Measurements from ENCODE around the gene SSU72.

The SSU72 gene

DNA sequence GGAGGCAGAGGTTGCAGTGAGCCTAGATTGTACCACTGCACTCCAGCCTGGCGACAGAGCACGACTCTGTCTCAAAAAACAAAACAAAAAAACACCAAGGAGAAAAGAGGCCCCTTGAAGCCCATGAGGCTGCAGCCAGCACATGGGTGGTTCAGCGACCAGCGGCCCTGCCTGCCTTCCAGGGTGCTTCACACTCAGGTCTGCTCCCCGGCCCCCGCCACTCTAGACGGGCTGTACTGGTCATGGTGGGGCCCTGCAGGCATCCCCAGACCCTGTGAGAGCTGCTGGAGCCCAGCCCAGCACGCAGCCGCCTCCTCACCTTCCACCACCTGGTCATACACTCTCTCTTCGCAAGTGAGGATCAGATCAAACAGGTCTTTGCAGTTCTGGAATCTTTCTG is 30.1 kb downstream of the SSU72 start:
- in situ Hi-C loops (cut with MboI; ENCODE audit: low pct_unique_long_range_greater_than_20kb, low sequenced_read_pairs, unreplicated experiment), result no loop called here
- TF ChIP-seq, protein P1, sequence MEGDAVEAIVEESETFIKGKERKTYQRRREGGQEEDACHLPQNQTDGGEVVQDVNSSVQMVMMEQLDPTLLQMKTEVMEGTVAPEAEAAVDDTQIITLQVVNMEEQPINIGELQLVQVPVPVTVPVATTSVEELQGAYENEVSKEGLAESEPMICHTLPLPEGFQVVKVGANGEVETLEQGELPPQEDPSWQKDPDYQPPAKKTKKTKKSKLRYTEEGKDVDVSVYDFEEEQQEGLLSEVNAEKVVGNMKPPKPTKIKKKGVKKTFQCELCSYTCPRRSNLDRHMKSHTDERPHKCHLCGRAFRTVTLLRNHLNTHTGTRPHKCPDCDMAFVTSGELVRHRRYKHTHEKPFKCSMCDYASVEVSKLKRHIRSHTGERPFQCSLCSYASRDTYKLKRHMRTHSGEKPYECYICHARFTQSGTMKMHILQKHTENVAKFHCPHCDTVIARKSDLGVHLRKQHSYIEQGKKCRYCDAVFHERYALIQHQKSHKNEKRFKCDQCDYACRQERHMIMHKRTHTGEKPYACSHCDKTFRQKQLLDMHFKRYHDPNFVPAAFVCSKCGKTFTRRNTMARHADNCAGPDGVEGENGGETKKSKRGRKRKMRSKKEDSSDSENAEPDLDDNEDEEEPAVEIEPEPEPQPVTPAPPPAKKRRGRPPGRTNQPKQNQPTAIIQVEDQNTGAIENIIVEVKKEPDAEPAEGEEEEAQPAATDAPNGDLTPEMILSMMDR (IDR thresholded peaks at IDR 0.05; ENCODE audit: extremely low read depth, insufficient read depth, missing control alignments), result no peak
- no peak for DNase-seq (ENCODE audit: low spot score)

DNA sequence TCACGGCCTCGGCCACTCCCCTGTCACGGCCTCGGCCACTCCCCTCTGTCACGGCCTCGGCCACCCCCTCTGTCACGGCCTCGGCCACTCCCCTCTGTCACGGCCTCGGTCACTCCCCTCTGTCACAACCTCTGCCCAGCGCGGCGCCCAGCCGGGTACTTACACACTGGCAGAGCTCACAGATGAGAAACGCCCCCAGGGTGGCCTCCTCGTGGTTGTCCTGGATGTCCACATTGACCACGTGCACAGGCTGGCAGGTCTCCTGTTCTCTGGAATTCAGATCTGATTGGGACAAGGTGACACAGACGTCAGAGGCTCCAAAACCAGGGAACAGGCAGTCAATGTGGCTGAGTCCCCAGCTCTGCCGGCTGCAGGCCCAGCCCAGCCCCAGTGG is 31.0 kb downstream of the SSU72 start:
- in situ Hi-C loops (cut with MboI; ENCODE audit: low pct_unique_long_range_greater_than_20kb, low sequenced_read_pairs, unreplicated experiment), result no loop called here
- no peak for DNase-seq (ENCODE audit: low spot score)
- TF ChIP-seq, protein P1 (IDR thresholded peaks at IDR 0.05; ENCODE audit: extremely low read depth, insufficient read depth, missing control alignments), result no peak

DNA sequence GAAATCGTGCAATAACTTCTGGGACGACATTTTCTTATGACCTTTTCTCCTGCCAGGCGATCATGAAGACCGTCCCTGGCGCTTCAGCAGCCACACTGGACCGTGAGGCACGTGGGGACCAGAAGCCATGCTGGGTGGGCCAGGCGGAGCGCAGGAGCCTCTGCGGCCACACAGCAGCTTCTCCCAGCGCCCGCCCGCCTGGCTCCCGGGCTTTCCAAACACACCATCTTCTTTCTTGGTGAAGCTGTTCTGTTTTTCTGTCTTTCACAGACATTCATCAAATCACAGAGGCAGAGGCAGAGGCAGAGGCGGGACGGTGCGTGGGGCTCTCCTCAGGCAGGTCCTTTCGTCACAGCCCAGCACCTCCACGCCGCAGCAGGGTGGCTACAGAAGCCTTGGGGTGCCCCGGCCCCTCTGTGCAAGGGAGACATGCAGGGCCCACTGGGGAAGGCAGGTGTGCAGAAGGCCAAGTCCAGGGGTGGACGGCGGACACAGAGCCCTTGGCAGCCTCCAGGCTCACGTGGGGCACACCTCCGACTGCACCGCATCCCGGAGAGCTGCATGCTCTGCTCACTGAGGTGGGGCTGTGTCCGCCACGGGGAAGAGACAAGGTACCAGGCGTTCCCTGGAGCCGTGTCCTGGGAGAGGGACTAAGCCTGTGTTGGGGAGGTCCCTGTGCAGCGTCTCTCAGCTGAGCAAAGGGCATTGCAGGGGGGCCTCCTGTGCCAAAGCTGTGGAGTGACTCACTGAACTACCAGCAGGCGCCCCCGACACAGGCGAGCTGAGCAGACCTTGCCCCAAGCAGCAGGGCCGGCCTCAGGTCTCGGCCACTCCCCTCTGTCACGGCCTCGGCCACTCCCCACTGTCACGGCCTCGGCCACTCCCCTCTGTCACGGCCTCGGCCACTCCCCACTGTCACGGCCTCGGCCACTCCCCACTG is 31.6 kb downstream of the SSU72 start:
- in situ Hi-C loops (cut with MboI; ENCODE audit: low pct_unique_long_range_greater_than_20kb, low sequenced_read_pairs, unreplicated experiment), result no loop called here
- DNase-seq (ENCODE audit: low spot score), result no peak
- TF ChIP-seq, protein P1 (IDR thresholded peaks at IDR 0.05; ENCODE audit: extremely low read depth, insufficient read depth, missing control alignments), result no peak

DNA sequence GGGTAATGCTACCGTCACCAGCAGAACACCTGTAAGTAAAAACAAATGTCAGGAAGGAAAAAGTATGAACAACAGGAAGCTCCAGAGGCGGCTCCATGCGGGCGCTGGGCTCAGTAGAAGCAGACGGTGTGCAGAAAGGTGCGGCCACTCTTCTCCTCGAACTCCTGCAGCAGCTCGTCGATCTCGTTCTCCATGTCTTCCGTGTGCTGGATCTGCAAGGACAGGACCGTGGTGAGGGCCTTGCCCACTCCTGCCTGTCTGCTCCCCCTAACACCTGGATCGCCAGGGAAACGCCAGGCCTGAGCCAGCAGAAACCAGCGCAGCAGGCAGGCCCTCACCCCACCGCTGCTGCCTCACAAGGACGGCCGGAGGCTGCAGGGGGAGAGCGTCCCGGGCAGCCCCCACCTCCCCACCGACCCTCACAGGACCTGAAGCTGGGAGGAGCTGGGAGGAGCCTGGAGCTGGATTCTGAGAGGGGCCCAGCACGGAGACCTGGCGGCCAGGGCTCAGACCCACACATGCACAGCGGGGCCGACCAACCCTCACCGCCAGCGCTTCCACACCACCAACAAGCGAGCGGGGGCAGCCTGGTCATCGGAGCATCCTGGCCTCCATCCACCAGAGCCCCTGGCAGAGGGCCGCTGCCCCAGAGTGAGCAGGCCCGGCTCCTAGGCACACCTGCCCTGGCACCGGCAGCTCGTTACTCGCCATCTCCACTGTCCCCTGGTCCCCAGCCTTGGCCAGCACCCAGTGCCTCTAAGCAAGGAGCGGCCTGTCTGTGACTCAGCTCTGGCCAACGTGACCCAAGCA is 32.5 kb downstream of the SSU72 start:
- TF ChIP-seq, protein P1 (IDR thresholded peaks at IDR 0.05; ENCODE audit: extremely low read depth, insufficient read depth, missing control alignments), result no peak
- DNase-seq (ENCODE audit: low spot score), result no peak
- in situ Hi-C loops (cut with MboI; ENCODE audit: low pct_unique_long_range_greater_than_20kb, low sequenced_read_pairs, unreplicated experiment), result no loop called here

DNA sequence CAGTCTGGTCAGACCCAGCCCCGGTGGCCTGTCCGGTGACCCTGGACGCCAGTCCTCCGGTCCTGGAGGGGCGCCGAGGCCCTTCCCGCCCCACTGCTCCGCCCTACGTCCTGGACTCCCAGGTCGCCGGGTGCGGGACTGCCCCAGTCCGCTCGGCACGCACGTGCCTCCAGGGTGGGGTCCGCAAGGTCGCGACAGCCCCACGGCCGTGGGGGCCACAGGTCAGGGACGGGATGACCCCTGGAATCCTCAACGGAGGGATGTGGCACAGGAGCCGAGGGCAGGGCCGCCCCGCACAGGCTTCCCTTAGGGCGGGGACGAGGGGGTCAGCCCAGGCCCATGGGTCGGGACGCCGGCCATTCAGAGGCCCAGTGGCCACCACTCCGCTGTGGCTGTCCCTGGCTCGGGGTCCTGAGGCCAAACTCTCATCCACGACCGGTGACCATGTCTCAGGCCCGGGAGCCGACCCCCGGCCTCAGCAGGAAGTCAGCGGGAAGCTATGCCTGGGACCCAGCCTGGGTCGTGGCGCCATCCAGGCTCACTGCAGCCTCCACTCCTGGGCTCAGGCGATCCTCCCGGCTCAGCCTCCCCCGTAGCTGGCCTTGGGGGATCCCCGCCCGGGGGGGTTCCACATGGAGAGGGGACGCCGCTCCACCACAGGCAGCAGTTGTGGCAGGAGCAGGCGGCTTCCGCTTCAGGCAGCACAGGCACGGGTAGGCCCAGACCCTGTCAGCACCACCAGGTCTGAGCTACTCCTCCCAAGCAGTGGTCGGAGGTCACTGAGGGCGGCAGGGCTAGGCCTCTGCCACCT is 33.6 kb downstream of the SSU72 start:
- in situ Hi-C loops (cut with MboI; ENCODE audit: low pct_unique_long_range_greater_than_20kb, low sequenced_read_pairs, unreplicated experiment), result no loop called here
- DNase-seq (ENCODE audit: low spot score), result no peak
- TF ChIP-seq, protein P1 (IDR thresholded peaks at IDR 0.05; ENCODE audit: extremely low read depth, insufficient read depth, missing control alignments), result no peak

All from GM13977 (cell line).